ENCODE measurements around the gene TM9SF1.
"Not testable (repeated sequence)": the region's sequence is repeated elsewhere in the genome, so short reads cannot be mapped to it uniquely, and the experiment has no call there.

TM9SF1 gene

GRCh38 chr14:24222987-24223386 is 27.7 kb upstream of the TM9SF1 start:
- not testable (repeated sequence) for DNase-seq

- DNase-seq = no peak
These were observed 24.3 kb upstream of the TM9SF1 start for GRCh38 chr14:24219521-24219920.

GRCh38 chr14:24219080-24219479 is 23.8 kb upstream of the TM9SF1 start:
- no peak for DNase-seq

- not testable (repeated sequence) for DNase-seq
These were observed 21.6 kb upstream of the TM9SF1 start for GRCh38 chr14:24216876-24217275.

- no peak for DNase-seq
These were observed 21.1 kb upstream of the TM9SF1 start for GRCh38 chr14:24216345-24216699.

- DNase-seq = peak; percentile 84
These were observed 20.5 kb upstream of the TM9SF1 start, which contains the start of gene MDP1 for GRCh38 chr14:24215495-24216344. TSS of gene MDP1 (minus strand) at chr14:24216066. CDS start at chr14:24215955, 111 bp downstream.

GRCh38 chr14:24213866-24214662 is 18.8 kb upstream of the TM9SF1 start:
- no peak for DNase-seq

- DNase-seq = peak; percentile 95
These were observed 18.0 kb upstream of the TM9SF1 start, which contains the start of gene CHMP4A for GRCh38 chr14:24212924-24213865. TSS of gene CHMP4A (minus strand) at chr14:24213488. CDS start at chr14:24213439, 49 bp downstream.

GRCh38 chr14:24211311-24211710 is 16.1 kb upstream of the TM9SF1 start:
- no peak for DNase-seq

GRCh38 chr14:24207625-24208024 is 12.4 kb upstream of the TM9SF1 start:
- DNase-seq = no peak

- no peak for DNase-seq
These were observed 11.9 kb upstream of the TM9SF1 start for GRCh38 chr14:24207104-24207551.

GRCh38 chr14:24206260-24207103 is 11.2 kb upstream of the TM9SF1 start:
- no peak for DNase-seq

- DNase-seq = no peak
These were observed 9.2 kb upstream of the TM9SF1 start for GRCh38 chr14:24204163-24205146.

- DNase-seq = not testable (repeated sequence)
These were observed 8.1 kb upstream of the TM9SF1 start for GRCh38 chr14:24203249-24203886.

GRCh38 chr14:24202538-24202937 is 7.3 kb upstream of the TM9SF1 start:
- DNase-seq = not testable (repeated sequence)

- DNase-seq = no peak
These were observed 3.7 kb upstream of the TM9SF1 start for GRCh38 chr14:24198814-24199524.

- DNase-seq = no peak
These were observed 1.8 kb upstream of the TM9SF1 start for GRCh38 chr14:24197056-24197450.

- no peak for DNase-seq
These were observed 1.1 kb upstream of the TM9SF1 start for GRCh38 chr14:24196071-24197055.

All from activated CD8-positive, alpha-beta memory T cell treated with anti-CD3 and anti-CD28 coated beads, Interleukin-2, amount 50 U/mL, for 4 hours (primary cell).